Spleen (tissue), 11 donors: ENCODE measurements around the gene TRPM2. TPM values are rescaled to one million over a fixed set of nuclear protein-coding genes. Genes with fewer than 3 reads are reported as not detected.
"Not testable (repeated sequence)": the region's sequence is repeated elsewhere in the genome, so short reads cannot be mapped to it uniquely, and the experiment has no call there.

Experiments used
- DNase-seq: peaks from one replicate; pipeline ENCODE4 v3.0.0-alpha.2; 2020
- H3K27ac ChIP-seq, 8 donors: fragments of 200-600 bp; sonication (generic) in 7 of 8; 1 replicate in 4 of 8; 2 replicates in 4 of 8; pipeline versions ENCODE4 v1.5.0 to v1.8.0; 2016 to 2021; ENCODE audit warnings: inconsistent platforms in 4 of 8, mild to moderate bottlenecking in 4 of 8, moderate library complexity in 1 of 8
- H3K27me3 ChIP-seq, 7 donors: fragments of 200-600 bp; sonication (generic) in 6 of 7; replicated peaks in 1 of 7; 1 replicate in 4 of 7; 2 replicates in 3 of 7; pipeline versions ENCODE4 v1.5.0 to v1.8.0; 2016 to 2021; ENCODE audit warnings: inconsistent platforms in 3 of 7, mild to moderate bottlenecking in 1 of 7
- H3K36me3 ChIP-seq, 6 donors: fragments of 200-600 bp; sonication (generic) in 5 of 6; 1 replicate in 4 of 6; 2 replicates in 2 of 6; pipeline versions ENCODE4 v1.5.0 to v1.8.0; 2016 to 2021; ENCODE audit warnings: inconsistent platforms in 2 of 6
- H3K4me1 ChIP-seq, 6 donors: fragments of 200-600 bp; sonication (generic) in 5 of 6; 1 replicate in 3 of 6; 2 replicates in 3 of 6; pipeline versions ENCODE4 v1.5.0 to v1.8.0; 2016 to 2021; ENCODE audit warnings: inconsistent platforms in 3 of 6
- H3K4me3 ChIP-seq, 8 donors: fragments of 200-600 bp; sonication (generic) in 7 of 8; 1 replicate in 4 of 8; 2 replicates in 4 of 8; pipeline versions ENCODE4 v1.5.0 to v1.8.0; 2016 to 2021; ENCODE audit warnings: inconsistent platforms in 4 of 8, mild to moderate bottlenecking in 4 of 8, moderate library complexity in 2 of 8
- H3K9me3 ChIP-seq, 8 donors: fragments of 200-600 bp; sonication (generic) in 7 of 8; 1 replicate in 4 of 8; 2 replicates in 4 of 8; pipeline versions ENCODE4 v1.5.0 to v1.8.0; 2016 to 2021; ENCODE audit warnings: inconsistent platforms in 4 of 8
- POLR2A ChIP-seq, 3 donors: fragments of 450-650 bp; IDR thresholded peaks; one replicate each; pipeline ENCODE4 v1.5.1; 2017; ENCODE audit warnings: antibody characterized with exemption in 3 of 3, mild to moderate bottlenecking in 1 of 3
- POLR2AphosphoS5 ChIP-seq, 3 donors: sonication (generic); formaldehyde crosslinking; IDR thresholded peaks; one replicate each; pipeline ENCODE4 v1.5.1; 2017; ENCODE audit warnings: antibody characterized with exemption in 3 of 3
- WGBS, 5 donors: extraction: QIAGEN DNeasy Blood & Tissue Kit in 3 of 5; methylation state at CpG; one replicate each; pipeline versions ENCODE4 v1.1.5 to v1.1.7; 2013 to 2018; 5-methylcytosine and 5-hydroxymethylcytosine counted together
- intact Hi-C: fragments of 100-400 bp; cut with DNase I; formaldehyde crosslinking; loops from one replicate; pipeline ENCODE4 v1.15.0; 2023; ENCODE audit warnings: low total_unique reads
- polyA plus RNA-seq, 3 donors: library from polyadenylated mRNA; stranded (reverse); fragments of 200-250 nt; gene quantifications; one replicate each; pipeline ENCODE4 v1.2.1, GENCODE V29; 2013
- total RNA-seq, 7 donors: library from RNA; depleted of rRNA in 3 of 7; stranded (reverse); fragments of >200 nt in 3 of 7; fragmentation: NEBNext Ultra II Directional in 4 of 7; extraction: Animal tissue kit (Norgen Biotek cat#: 25700) in 4 of 7; gene quantifications; one replicate each; pipeline versions ENCODE4 v1.1.0 to v1.2.1, GENCODE V29; 2016 to 2021
- TF ChIP-seq, protein P1 (sequence below), 11 experiments: fragments of 200-600 bp in 7 of 11; fragments of 450-650 bp in 4 of 11; sonication (generic) in 4 of 11; IDR thresholded peaks in 8 of 11; conservative IDR thresholded peaks in 3 of 11; 1 replicate in 7 of 11; 2 replicates in 4 of 11; pipeline versions ENCODE4 v1.4.0 to v1.8.0; 2016 to 2021; ENCODE audit warnings: antibody characterized with exemption in 11 of 11, inconsistent platforms in 4 of 11, mild to moderate bottlenecking in 1 of 11
- donor health status: healthy with polysubstance abuse.
- donor health status: DM: no; HTN: no; CAD: no; lungs with moderate emphysema.
- donor health status: DM: no; HTN: no; CAD: no.
- donor health status: Bipolar disorder and iron deficiency.
- donor health status: healthy.
- donor health status: DM: no; HTN: no; CAD: no.
- donor health status: DM: yes; HTN: yes; CAD: no.

The TRPM2 gene
- total and polyA plus RNA-seq, 10 donors, result 10.4 to 44.1 (median 23.3) TPM

DNA sequence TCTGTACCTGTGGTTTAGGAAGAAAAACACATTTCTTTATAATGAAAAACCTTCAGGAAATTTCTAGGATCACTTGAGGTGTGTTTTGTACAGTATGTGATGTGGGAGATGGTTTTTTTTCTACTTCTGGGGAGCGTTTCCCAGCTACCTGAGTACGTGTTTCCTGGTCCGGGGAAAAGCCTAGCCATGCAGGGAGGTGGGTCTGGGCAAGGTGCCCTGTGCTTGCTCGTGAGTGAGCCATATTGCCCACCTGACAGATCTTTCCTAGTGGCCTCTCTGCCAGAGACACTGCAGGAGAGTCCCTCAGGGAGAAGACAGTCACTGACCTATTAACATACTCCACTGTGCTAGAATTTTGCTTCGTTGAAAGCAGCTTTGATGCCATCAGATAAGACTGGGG, 41.3 kb downstream of the TRPM2 start:
- no peak for TF ChIP-seq POLR2AphosphoS5 (IDR thresholded peaks at IDR 0.05)
- TF ChIP-seq, protein P1, sequence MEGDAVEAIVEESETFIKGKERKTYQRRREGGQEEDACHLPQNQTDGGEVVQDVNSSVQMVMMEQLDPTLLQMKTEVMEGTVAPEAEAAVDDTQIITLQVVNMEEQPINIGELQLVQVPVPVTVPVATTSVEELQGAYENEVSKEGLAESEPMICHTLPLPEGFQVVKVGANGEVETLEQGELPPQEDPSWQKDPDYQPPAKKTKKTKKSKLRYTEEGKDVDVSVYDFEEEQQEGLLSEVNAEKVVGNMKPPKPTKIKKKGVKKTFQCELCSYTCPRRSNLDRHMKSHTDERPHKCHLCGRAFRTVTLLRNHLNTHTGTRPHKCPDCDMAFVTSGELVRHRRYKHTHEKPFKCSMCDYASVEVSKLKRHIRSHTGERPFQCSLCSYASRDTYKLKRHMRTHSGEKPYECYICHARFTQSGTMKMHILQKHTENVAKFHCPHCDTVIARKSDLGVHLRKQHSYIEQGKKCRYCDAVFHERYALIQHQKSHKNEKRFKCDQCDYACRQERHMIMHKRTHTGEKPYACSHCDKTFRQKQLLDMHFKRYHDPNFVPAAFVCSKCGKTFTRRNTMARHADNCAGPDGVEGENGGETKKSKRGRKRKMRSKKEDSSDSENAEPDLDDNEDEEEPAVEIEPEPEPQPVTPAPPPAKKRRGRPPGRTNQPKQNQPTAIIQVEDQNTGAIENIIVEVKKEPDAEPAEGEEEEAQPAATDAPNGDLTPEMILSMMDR (IDR thresholded peaks at IDR 0.05 in 8 of 11, conservative IDR thresholded peaks at IDR 0.05 in 3 of 11), result no peak
- TF ChIP-seq POLR2A (IDR thresholded peaks at IDR 0.05), result no peak
- H3K36me3 ChIP-seq, result peaks cover 0 to 81% (median 9%) of the 10 kb centered on the region in 6 donors
- no peaks in the 10 kb centered on the region for H3K27me3 ChIP-seq
- intact Hi-C loops, result no loop called here
- DNase-seq, result no peak
- H3K27ac ChIP-seq, result no peak overlapping the region
- H3K9me3 ChIP-seq, result peaks cover 0 to 10% (median 1%) of the 10 kb centered on the region in 8 donors
- peaks cover 0 to 13% (median 5%) of the 10 kb centered on the region in 6 donors for H3K4me1 ChIP-seq
- H3K4me3 ChIP-seq, result no peak overlapping the region
- WGBS, 5 donors, result 66 to 81% (median 69%) methylated on average over 5 of the region's 5 CpGs

DNA sequence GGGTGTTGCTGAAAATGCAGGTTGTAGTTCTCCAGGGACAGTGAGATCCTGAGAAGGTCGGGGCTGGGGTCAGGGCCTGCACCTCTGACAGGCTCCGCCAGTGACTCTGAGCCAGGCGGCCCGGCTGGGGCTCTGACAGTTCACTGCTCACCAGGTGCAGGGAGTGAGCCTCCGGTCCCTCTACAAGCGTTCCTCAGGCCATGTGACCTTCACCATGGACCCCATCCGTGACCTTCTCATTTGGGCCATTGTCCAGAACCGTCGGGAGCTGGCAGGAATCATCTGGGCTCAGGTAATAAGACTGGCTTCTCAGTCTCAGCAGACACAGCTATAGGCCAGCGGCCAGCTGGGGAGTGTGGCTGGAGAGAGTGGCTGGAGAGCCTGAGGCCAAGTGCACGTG, 41.8 kb downstream of the TRPM2 start:
- no peak for DNase-seq
- Histone ChIP-seq H3K9me3 (peaks cover 0 to 5% (median 0%) of the 10 kb centered on the region in 8 donors), H3K4me3 (no peak overlapping the region), H3K36me3 (peaks cover 0 to 86% (median 14%) of the 10 kb centered on the region in 6 donors), H3K27ac (no peak overlapping the region), H3K4me1 (peaks cover 0 to 13% (median 5%) of the 10 kb centered on the region in 6 donors), H3K27me3 (no peaks in the 10 kb centered on the region)
- intact Hi-C loops, result no loop called here
- 58 to 85% (median 77%) methylated on average over 11 of the region's 11 CpGs for WGBS, 5 donors
- TF ChIP-seq, protein P1 (IDR thresholded peaks at IDR 0.05 in 8 of 11, conservative IDR thresholded peaks at IDR 0.05 in 3 of 11), result no peak
- TF ChIP-seq POLR2A (IDR thresholded peaks at IDR 0.05), result no peak
- TF ChIP-seq POLR2AphosphoS5 (IDR thresholded peaks at IDR 0.05), result no peak

DNA sequence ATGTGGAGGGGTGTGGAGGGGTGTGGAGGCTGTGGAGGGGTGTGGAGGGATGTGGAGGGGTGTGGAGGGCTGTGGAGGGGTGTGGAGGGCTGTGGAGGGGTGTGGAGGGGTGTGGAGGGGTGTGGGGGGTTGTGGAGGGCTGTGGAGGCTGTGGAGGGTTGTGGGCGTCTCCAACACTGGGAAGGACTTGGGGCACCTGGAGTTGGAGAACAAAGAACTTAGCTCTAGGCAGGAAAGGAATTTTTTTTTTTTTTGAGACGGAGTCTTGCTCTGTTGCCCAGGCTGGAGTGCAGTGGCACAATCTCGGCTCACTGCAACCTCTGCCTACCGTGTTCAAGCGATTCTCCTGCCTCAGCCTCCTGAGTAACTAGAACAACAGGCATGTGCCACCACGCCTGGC, 43.4 kb downstream of the TRPM2 start:
- DNase-seq, H3K27me3 ChIP-seq, H3K27ac ChIP-seq, H3K9me3 ChIP-seq, H3K4me1 ChIP-seq, intact Hi-C loops, H3K4me3 ChIP-seq: not testable (repeated sequence)
- WGBS, 5 donors, result 94 to 98% (median 95%) methylated on average over 6 of the region's 6 CpGs
- peaks cover 0 to 86% (median 14%) of the 10 kb centered on the region in 6 donors for H3K36me3 ChIP-seq

DNA sequence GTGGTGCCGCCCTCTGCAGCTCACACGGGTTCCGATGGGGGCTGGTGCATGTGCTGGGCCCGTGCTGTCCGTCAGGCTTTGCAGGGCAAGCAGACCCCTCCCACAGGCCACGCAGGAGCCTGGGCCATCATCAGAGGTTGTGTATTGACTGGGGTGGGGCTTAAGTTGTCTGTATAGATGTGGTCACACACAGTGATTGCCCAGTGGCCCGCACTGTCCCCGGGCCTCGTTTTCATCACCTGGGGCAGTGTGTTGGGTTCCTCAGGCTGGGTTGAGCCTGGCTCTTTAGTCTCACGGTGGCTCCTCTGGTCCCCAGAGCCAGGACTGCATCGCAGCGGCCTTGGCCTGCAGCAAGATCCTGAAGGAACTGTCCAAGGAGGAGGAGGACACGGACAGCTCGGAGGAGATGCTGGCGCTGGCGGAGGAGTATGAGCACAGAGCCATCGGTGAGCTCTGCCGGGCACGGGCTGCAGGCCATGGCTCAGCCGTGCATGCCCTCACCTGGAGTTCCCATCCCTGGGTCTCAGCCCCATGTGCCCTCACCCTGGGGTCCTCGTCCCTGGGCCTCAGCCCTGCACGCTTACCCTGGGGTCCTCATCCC, 44.1 kb downstream of the TRPM2 start:
- no peaks in the 10 kb centered on the region for H3K9me3 ChIP-seq
- WGBS, 5 donors, result 83 to 91% (median 87%) methylated on average over 14 to 22 of the region's 22 CpGs
- no peak for TF ChIP-seq POLR2A (IDR thresholded peaks at IDR 0.05)
- no peak for TF ChIP-seq POLR2AphosphoS5 (IDR thresholded peaks at IDR 0.05)
- TF ChIP-seq, protein P1 (IDR thresholded peaks at IDR 0.05 in 8 of 11, conservative IDR thresholded peaks at IDR 0.05 in 3 of 11), result no peak
- H3K4me3 ChIP-seq, result no peak overlapping the region
- H3K27ac ChIP-seq, result no peak overlapping the region
- no peak for DNase-seq
- H3K36me3 ChIP-seq, result peaks cover 0 to 86% (median 14%) of the 10 kb centered on the region in 6 donors
- intact Hi-C loops, result no loop called here
- no peaks in the 10 kb centered on the region for H3K27me3 ChIP-seq
- H3K4me1 ChIP-seq, result no peaks in the 10 kb centered on the region
